ENCODE results near the gene GSTP1.
"Not testable (repeated sequence)": the region's sequence is repeated elsewhere in the genome, so short reads cannot be mapped to it uniquely, and the experiment has no call there.

Gene GSTP1

GRCh38 chr11:67599149-67599548 lies 15.5 kb downstream of the GSTP1 start:
- no peak for DNase-seq

- DNase-seq, result peak in 1 of 2 experiments; percentile 33
Observed at GRCh38 chr11:67600324-67601029, 16.9 kb downstream of the GSTP1 start.

GRCh38 chr11:67601098-67601497 lies 17.5 kb downstream of the GSTP1 start:
- DNase-seq, result no peak

GRCh38 chr11:67604119-67604518 lies 20.5 kb downstream of the GSTP1 start:
- DNase-seq, result not testable (repeated sequence)

GRCh38 chr11:67604815-67605214 lies 21.2 kb downstream of the GSTP1 start:
- no peak for DNase-seq

DNA sequence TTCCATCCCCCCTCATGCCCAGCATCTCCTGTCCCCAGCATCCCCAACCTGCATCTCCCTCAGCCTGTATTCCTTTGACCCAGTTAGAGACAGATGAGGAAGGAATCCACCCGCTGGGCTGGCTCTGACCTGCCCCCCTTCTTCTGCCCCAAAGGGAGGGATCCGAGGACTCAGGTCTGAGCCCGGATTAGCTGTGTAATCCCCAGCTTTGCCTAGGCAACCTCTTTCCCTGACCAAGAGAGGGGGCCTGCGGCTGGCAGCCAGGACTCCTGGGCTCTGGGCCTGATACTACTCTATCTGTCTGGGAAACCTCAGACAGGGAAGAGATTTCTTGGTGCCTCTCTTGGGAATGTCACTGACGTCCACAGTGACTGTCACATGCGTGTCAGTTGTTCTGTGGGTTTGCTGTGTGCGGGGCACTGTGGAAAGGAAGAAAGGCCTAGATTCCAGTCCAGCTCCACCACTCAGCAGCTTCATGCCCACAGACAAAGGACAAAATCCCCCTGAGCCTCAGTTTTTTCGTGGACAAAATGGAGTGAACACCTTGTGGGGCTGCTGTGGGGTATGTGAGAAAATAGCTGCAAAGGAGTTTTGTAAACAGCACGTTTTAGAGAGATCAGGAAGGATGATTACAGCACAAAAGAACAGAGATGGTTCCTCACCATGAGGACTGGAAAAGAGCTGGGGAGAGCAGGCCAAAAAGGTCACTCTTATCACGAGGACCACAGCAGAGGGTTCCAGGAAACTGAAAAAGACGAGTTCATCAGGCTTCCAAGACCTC lies 21.8 kb downstream of the GSTP1 start:
- DNase-seq, result no peak

DNA sequence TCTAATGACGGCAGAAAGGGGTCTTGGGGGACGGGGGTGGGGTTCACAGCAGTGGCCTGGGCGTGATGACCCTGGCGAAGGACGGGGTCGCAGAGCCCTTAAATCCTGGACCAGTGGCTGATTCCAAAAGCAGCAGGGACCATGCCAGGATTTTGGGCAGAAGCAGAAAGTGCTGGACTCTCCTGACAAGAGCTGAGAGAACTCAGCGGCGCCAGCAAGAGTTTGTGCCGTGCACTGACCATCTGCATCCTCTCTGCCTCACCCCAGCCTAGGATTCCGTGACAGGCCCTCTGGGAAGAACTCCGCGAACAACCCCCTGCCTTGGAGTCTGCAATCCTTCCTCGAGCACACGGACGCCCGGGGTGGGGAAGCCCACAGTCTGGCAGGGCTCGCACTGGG lies 22.5 kb downstream of the GSTP1 start:
- DNase-seq, result no peak

- peak; percentile 89 to 99 for DNase-seq
Observed at GRCh38 chr11:67606492-67607295, 23.1 kb downstream of the GSTP1 start, which contains the start of gene NDUFV1. TSS of gene NDUFV1 (plus strand) at chr11:67606936. CDS start at chr11:67607005, 69 bp downstream.

DNA sequence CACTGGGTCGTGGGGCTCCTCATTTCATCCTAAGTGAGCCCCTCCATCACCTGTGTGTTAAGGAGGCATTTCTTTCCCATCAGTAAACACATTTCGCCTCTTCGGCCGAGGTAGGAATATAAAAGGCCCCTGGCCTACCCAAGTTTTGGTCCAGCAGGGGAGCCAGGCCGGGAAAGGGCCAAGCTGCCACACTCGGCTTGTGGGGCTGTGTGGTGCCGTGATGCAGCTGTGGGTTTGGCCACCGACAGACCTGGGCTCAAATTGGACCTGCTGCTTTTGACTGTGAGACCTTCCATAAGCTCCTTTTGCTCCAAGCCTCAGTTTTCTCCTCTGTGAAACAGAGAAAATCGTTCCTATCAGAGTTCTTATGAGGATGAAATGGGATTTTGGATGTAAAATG lies 23.9 kb downstream of the GSTP1 start:
- no peak for DNase-seq

DNA sequence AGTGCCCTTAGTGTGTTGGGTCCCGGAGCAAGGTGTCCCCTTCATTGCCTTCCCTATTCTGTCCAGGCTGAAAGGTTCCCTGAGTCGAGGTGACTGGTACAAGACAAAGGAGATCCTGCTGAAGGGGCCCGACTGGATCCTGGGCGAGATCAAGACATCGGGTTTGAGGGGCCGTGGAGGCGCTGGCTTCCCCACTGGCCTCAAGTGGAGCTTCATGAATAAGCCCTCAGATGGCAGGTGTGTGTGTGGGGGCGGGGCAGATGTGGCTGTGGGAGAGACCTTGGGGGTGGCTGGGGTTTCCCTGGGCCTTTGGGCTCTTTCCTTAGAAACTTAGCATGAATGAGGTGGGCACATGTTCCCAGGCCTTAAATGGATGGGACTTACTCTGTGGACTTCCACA lies 24.9 kb downstream of the GSTP1 start:
- no peak for DNase-seq

DNA sequence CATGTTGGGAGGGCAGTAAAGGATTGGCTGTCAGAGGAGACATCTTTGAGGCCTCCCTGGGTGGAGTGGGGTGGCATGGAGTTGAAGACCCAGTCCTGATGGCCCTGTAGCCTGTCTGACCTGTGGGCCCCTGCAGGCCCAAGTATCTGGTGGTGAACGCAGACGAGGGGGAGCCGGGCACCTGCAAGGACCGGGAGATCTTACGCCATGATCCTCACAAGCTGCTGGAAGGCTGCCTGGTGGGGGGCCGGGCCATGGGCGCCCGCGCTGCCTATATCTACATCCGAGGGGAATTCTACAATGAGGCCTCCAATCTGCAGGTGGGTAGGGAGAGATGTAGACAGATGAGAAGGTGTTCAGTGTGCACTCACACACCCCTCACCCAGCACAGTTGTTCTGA lies 25.7 kb downstream of the GSTP1 start:
- no peak for DNase-seq

DNA sequence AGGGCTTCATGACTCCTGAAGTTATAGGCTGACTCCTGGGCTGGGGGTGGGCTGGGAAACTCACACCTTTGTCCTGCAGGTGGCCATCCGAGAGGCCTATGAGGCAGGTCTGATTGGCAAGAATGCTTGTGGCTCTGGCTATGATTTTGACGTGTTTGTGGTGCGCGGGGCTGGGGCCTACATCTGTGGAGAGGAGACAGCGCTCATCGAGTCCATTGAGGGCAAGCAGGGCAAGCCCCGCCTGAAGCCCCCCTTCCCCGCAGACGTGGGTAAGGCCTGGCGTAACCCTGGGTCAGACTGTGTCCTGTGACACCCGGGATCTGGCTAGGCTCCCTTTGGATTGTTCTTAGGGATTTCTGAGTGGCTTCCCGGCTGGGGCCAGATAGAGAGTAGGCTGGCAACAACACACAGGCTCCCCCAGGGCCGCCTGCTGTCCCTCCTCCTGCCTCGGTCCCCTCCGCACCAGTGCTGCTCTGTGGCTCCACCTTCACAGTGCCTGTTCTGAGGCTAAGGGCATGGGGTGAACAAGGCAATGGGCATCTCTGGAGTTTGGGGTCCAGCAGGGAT lies 26.8 kb downstream of the GSTP1 start:
- DNase-seq, result no peak

DNA sequence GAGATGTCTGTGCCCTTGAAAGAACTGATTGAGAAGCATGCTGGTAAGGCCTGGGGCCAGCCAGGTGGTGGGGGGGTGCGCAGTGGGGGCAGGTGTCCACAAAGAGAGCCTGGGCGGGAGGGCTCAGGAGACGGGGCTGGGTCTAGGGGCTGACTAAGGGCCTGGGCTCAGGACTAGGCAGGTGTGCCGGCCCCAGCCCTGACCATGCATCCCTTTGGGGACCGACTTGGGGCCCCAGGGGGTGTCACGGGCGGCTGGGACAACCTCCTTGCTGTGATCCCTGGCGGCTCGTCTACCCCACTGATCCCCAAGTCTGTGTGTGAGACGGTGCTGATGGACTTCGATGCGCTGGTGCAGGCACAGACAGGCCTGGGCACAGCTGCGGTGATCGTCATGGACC lies 27.6 kb downstream of the GSTP1 start:
- no peak for DNase-seq

DNA sequence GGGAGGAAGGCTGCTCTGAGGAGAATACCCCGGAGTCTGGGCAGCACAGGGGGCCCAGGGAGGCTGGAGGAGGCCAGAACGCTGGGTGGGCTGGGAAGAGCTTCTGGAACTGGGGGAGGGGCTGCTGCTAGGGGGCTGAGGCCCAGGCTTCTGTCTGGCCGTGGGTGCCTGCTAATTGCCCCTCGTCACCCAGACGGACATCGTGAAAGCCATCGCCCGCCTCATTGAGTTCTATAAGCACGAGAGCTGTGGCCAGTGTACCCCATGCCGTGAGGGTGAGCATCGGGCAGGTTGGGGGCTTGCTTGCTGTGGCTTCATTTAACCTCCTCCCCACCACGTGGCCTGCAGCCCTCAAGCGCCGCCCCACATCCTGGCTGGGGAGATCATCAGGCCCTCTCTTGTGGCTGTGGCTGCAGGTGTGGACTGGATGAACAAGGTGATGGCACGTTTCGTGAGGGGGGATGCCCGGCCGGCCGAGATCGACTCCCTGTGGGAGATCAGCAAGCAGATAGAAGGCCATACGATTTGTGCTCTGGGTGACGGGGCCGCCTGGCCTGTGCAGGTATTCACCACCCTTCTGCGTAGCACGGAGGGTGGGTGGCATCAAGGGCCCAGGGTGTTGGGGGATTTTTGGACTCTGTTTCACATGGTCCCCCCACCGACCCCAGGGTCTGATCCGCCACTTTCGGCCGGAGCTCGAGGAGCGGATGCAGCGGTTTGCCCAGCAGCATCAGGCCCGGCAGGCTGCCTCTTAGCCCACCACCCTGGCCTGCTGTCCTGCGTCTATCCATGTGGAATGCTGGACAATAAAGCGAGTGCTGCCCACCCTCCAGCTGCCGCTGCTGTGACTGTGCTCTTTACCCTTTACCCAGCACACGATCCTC lies 28.3 kb downstream of the GSTP1 start:
- no peak for DNase-seq

- no peak for DNase-seq
Observed at GRCh38 chr11:67612751-67613150, 29.1 kb downstream of the GSTP1 start.

DNA sequence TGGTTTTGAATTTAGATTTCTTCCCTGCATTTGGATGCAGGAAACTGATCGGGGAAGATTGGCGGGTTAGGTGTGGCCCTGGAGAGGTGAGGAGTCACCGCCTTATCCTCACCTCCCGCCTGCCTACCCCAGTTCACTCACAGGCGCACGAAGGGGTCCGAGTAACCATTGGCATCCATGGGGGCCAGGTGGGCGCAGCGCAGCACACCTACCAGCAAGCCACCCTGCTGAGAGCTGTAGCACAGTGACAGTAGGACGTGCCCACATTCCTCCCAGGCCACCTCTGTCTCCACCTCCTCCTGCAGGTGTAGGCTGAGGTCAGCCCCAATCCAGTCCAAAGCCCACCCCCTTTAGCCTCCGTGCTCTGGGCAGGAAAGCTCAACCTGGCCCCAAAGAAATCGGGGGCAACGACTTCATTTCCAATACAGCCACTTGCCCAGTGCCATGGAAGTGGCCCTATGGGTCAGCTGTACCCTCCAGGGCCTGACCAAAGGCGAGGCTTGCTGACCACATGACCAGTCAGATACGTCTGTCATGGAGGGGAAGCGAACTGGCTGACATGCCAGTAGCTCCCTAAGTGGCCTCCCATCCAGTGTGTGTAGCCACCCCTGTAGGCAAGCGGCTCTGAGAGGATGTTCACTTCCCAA lies 29.8 kb downstream of the GSTP1 start:
- no peak for DNase-seq

GRCh38 chr11:67613960-67614715 lies 30.5 kb downstream of the GSTP1 start:
- DNase-seq, result peak; percentile 42 to 78

DNA sequence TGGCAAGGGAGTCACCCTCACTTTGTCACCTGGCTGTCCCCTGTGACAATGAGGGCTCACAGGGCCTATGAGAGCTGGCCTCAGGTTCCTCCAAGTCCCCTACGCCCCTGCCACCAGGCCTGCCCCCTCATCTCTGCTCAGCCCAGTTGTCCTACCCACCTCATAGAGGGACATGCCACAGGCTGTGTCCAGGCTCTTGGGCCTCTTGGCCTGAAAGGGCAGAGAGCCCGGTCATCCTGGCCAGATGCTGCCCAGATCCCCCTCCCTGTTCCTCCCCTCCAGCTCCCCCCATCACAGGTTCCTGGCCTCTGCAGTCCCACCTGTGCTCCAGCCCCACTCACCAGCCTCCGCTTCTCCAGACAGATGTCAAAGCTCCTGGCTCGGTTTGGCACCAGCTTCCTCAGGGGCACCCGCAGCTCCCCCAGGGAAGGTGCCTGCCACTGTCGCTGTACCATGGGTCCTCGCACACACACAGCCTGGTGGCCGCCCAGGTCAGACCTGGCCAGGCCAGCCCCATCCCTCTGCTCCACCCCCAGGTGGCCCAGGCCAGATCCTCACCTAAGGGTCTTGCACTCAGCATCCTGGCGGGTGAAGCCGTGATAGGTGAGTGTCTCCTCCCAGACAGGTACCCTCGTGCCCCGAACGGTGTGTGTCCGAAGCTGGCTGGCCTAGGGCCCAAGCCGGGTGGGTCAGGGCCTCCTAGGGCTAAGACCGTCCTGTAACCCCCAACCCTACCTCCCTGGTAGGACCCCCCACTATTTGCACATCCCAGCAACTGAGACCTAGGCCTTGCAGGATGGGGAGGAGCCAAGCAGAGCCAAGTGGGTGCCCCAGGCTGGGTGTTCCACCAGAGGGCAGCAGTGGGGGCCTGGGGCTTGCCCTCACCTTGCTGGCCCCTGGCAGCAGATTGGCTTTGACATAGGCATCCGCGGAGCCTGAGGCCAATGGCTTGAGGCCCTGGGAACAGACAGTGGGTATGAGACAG lies 31.4 kb downstream of the GSTP1 start:
- peak in 1 of 2 experiments; percentile 71 for DNase-seq

DNA sequence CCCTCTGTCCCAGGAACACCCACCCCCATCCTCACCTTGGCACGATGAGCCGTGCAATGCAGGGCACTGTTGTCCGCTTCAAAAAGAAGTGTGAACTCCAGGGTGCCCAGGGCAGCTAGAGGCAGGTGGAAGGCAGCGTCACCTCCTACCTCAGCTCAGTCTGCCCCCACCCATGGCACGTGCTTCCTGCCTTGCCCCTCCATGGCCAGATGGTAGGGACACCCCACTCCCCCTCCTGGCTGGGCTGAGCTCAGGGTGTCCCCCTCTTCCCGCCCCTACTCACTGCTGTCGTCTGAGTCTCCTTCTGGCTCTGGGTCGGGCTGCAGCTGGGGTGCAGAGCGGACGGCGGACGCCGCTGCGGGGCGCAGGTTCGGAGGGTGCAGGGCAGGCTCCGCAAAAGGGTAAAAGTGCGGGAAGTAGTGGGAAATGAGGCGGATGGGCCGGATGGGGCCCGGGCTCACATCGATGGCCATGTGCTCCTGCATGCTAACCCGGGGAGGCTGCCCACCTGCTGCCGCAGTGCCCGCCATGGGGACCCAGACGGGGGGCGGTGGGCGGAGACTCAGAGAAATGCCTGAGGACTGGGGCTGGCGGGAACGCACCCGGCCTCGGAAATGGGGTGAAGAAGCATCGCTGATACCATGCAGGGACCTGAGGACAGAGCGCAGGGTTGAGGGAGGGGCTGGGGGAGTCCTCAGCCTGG lies 32.3 kb downstream of the GSTP1 start:
- no peak for DNase-seq
